Progenitor cell of endocrine pancreas (in vitro differentiated cells): ENCODE results near the gene ACKR2. TPM values are rescaled to one million over a fixed set of nuclear protein-coding genes. Genes with fewer than 3 reads are reported as not detected.
A peak's percentile ranks its signal among the peaks of the same experiment; 100 is the strongest.

Experiments used
- DNase-seq: peaks from one replicate; pipeline ENCODE4 v3.0.0; 2021; ENCODE audit warnings: low spot score; ENCODE audit not compliant: unreplicated experiment
- H3K27ac Mint-ChIP-seq: 2 replicates; pipeline ENCODE4 v1.8.0; 2021; ENCODE audit warnings: mild to moderate bottlenecking, moderate library complexity, mixed read lengths
- H3K27me3 Mint-ChIP-seq: 2 replicates; pipeline ENCODE4 v1.8.0; 2021; ENCODE audit warnings: mixed read lengths
- H3K36me3 Mint-ChIP-seq: 2 replicates; pipeline ENCODE4 v1.8.0; 2022; ENCODE audit warnings: mixed read lengths; ENCODE audit not compliant: insufficient read depth
- H3K4me1 Mint-ChIP-seq: 2 replicates; pipeline ENCODE4 v1.8.0; 2021; ENCODE audit warnings: low read depth, mixed read lengths
- H3K4me3 Mint-ChIP-seq: 2 replicates; pipeline ENCODE4 v1.8.0; 2021; ENCODE audit warnings: low read depth, mild to moderate bottlenecking, moderate library complexity, mixed read lengths
- H3K9me3 Mint-ChIP-seq: 2 replicates; pipeline ENCODE4 v1.8.0; 2021; ENCODE audit warnings: low read depth, mixed read lengths
- CTCF ChIP-seq: fragments of 200-600 bp; sonication (generic); IDR thresholded peaks from one replicate; pipeline ENCODE4 v1.5.0; 2021; ENCODE audit warnings: antibody characterized with exemption, mild to moderate bottlenecking; ENCODE audit not compliant: unreplicated experiment
- total RNA-seq: library from RNA; stranded (reverse); gene quantifications from 2 replicates; pipeline ENCODE4 v1.2.1, GENCODE V29; 2021

ACKR2 gene
- total RNA-seq, 1 donor from 2014 or later = 0.60 TPM

GRCh38 chr3:42884324-42884723 lies 75.1 kb downstream of the ACKR2 start:
- H3K27me3 Mint-ChIP-seq = peaks cover 5% of the 10 kb centered on the region
- no peak overlapping the region for H3K4me3 Mint-ChIP-seq
- DNase-seq = no peak
- H3K4me1 Mint-ChIP-seq = peaks cover 32% of the 10 kb centered on the region
- TF ChIP-seq CTCF = no peak
- no peaks in the 10 kb centered on the region for H3K36me3 Mint-ChIP-seq
- H3K27ac Mint-ChIP-seq = no peak overlapping the region
- no peaks in the 10 kb centered on the region for H3K9me3 Mint-ChIP-seq

GRCh38 chr3:42886294-42886822 lies 77.1 kb downstream of the ACKR2 start:
- no peak for TF ChIP-seq CTCF
- no peak for DNase-seq
- Mint-ChIP-seq H3K4me1 (peaks cover 39% of the 10 kb centered on the region), H3K36me3 (no peaks in the 10 kb centered on the region), H3K9me3 (peaks cover 4% of the 10 kb centered on the region), H3K27ac (no peak overlapping the region), H3K4me3 (no peak overlapping the region), H3K27me3 (no peaks in the 10 kb centered on the region)

- no peak overlapping the region for H3K4me3 Mint-ChIP-seq
- peaks cover 4% of the 10 kb centered on the region for H3K9me3 Mint-ChIP-seq
- no peaks in the 10 kb centered on the region for H3K36me3 Mint-ChIP-seq
- H3K4me1 Mint-ChIP-seq = peaks cover 46% of the 10 kb centered on the region
- DNase-seq = no peak
- H3K27ac Mint-ChIP-seq = no peak overlapping the region
- TF ChIP-seq CTCF = no peak
- no peaks in the 10 kb centered on the region for H3K27me3 Mint-ChIP-seq
These were observed 77.8 kb downstream of the ACKR2 start for GRCh38 chr3:42887084-42887483.

- Mint-ChIP-seq H3K36me3 (no peaks in the 10 kb centered on the region), H3K4me3 (no peak overlapping the region), H3K27me3 (no peaks in the 10 kb centered on the region), H3K9me3 (peaks cover 4% of the 10 kb centered on the region), H3K4me1 (peaks cover 46% of the 10 kb centered on the region), H3K27ac (peak overlapping the region; percentile 89)
- no peak for DNase-seq
- no peak for TF ChIP-seq CTCF
These were observed 81.8 kb downstream of the ACKR2 start for GRCh38 chr3:42891042-42891441.

GRCh38 chr3:42892169-42892568 lies 82.9 kb downstream of the ACKR2 start:
- no peak for DNase-seq
- no peak overlapping the region for H3K27ac Mint-ChIP-seq
- H3K4me3 Mint-ChIP-seq = no peak overlapping the region
- no peaks in the 10 kb centered on the region for H3K36me3 Mint-ChIP-seq
- no peak for TF ChIP-seq CTCF
- H3K4me1 Mint-ChIP-seq = peaks cover 36% of the 10 kb centered on the region
- H3K27me3 Mint-ChIP-seq = no peaks in the 10 kb centered on the region
- peaks cover 4% of the 10 kb centered on the region for H3K9me3 Mint-ChIP-seq
